Osteocyte (in vitro differentiated cells): ENCODE measurements around the gene FBXL13. TPM values are rescaled to one million over a fixed set of nuclear protein-coding genes. Genes with fewer than 3 reads are reported as not detected.

ENCODE experiments used
- DNase-seq: peaks from one replicate; pipeline ENCODE4 v3.0.0; 2021; ENCODE audit warnings: mixed read lengths; ENCODE audit not compliant: unreplicated experiment; ENCODE audit errors: extremely low spot score
- H3K27ac Mint-ChIP-seq: one replicate; pipeline ENCODE4 v1.8.0; 2021; ENCODE audit warnings: mild to moderate bottlenecking, mixed read lengths; ENCODE audit not compliant: unreplicated experiment
- H3K27me3 Mint-ChIP-seq: one replicate; pipeline ENCODE4 v1.8.0; 2021; ENCODE audit warnings: mixed read lengths; ENCODE audit not compliant: unreplicated experiment
- H3K36me3 Mint-ChIP-seq: one replicate; pipeline ENCODE4 v1.8.0; 2021; ENCODE audit warnings: mixed read lengths; ENCODE audit not compliant: unreplicated experiment
- H3K4me1 Mint-ChIP-seq: one replicate; pipeline ENCODE4 v1.8.0; 2021; ENCODE audit warnings: mixed read lengths; ENCODE audit not compliant: unreplicated experiment
- H3K4me3 Mint-ChIP-seq: one replicate; pipeline ENCODE4 v1.8.0; 2021; ENCODE audit warnings: mild to moderate bottlenecking, moderate library complexity, mixed read lengths; ENCODE audit not compliant: unreplicated experiment
- H3K9me3 Mint-ChIP-seq: one replicate; pipeline ENCODE4 v1.8.0; 2021; ENCODE audit warnings: mixed read lengths; ENCODE audit not compliant: unreplicated experiment
- CTCF ChIP-seq: fragments of 200-600 bp; sonication (generic); IDR thresholded peaks from 2 replicates; pipeline ENCODE4 v1.5.0; 2021; ENCODE audit warnings: antibody characterized with exemption, mild to moderate bottlenecking, moderate library complexity
- total RNA-seq: library from RNA; stranded (reverse); gene quantifications from 2 replicates; pipeline ENCODE4 v1.2.1, GENCODE V29; 2021

Gene FBXL13
- total RNA-seq, 1 donor from 2014 or later: 0.83 TPM

- no peak for TF ChIP-seq CTCF
- Mint-ChIP-seq H3K27me3 (no peaks in the 10 kb centered on the region), H3K36me3 (peaks cover 2% of the 10 kb centered on the region), H3K4me1 (peaks cover 61% of the 10 kb centered on the region), H3K9me3 (peaks cover 6% of the 10 kb centered on the region), H3K4me3 (no peak overlapping the region), H3K27ac (peak overlapping the region; percentile 87)
- DNase-seq: no peak
These were observed 184.2 kb downstream of the FBXL13 start for GRCh38 chr7:102890292-102890970.

GRCh38 chr7:102889851-102890250 lies 184.7 kb downstream of the FBXL13 start:
- H3K27me3 Mint-ChIP-seq: no peaks in the 10 kb centered on the region
- peaks cover 59% of the 10 kb centered on the region for H3K4me1 Mint-ChIP-seq
- no peak overlapping the region for H3K4me3 Mint-ChIP-seq
- H3K9me3 Mint-ChIP-seq: peaks cover 8% of the 10 kb centered on the region
- TF ChIP-seq CTCF: no peak
- H3K36me3 Mint-ChIP-seq: peaks cover 2% of the 10 kb centered on the region
- peak overlapping the region; percentile 87 for H3K27ac Mint-ChIP-seq
- no peak for DNase-seq

- Mint-ChIP-seq H3K4me1 (peaks cover 53% of the 10 kb centered on the region), H3K9me3 (peaks cover 8% of the 10 kb centered on the region), H3K36me3 (peaks cover 2% of the 10 kb centered on the region), H3K27me3 (no peaks in the 10 kb centered on the region), H3K4me3 (no peak overlapping the region), H3K27ac (peak overlapping the region; percentile 61)
- no peak for DNase-seq
- TF ChIP-seq CTCF: no peak
These were observed 185.9 kb downstream of the FBXL13 start for GRCh38 chr7:102888561-102889233.

GRCh38 chr7:102883098-102883860 lies 191.3 kb downstream of the FBXL13 start:
- Mint-ChIP-seq H3K9me3 (peaks cover 8% of the 10 kb centered on the region), H3K36me3 (peaks cover 2% of the 10 kb centered on the region), H3K4me3 (no peak overlapping the region), H3K27me3 (no peaks in the 10 kb centered on the region), H3K27ac (no peak overlapping the region), H3K4me1 (peaks cover 12% of the 10 kb centered on the region)
- no peak for DNase-seq
- no peak for TF ChIP-seq CTCF
